RCC 7860 (cell line): ENCODE results near the gene RBBP8NL.

ENCODE experiments used
- DNase-seq: peaks from one replicate; pipeline ENCODE4 v3.0.0-alpha.2; 2015; ENCODE audit warnings: low spot score
- FAIRE-seq: peaks from 2 replicates; lab custom pipeline; 2012; peaks lifted over from hg19 to GRCh38; lab: Jason Lieb, UNC

RBBP8NL gene

DNA sequence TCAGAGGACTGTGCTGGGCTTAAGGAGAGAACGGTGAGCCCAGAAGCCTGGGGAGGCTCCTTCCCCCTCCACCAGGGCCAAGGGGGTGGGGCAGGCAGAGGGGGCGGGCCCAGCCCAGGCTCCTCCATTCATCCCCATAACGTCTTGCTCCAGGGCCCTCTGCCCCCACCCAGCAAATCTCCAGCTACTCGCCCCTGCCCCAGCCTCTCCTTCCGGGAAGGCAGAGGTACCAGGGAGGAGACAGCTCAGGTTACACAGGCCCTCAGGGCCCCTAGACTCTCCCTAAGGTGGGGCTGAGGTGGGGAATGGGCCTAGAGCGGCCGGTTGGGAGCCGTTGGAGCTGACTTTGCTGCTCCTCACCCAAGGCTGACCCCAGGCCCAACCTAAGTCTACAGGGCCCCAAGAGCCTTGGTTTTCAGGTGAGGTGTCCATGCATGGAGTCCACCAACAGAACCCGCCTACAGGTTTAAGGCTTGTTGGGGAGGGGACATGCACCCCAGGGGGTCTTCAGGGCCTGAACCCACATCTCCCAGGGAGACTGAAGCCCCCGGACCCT lies 61.4 kb downstream of the RBBP8NL start:
- DNase-seq: no peak
- no peak for FAIRE-seq

DNA sequence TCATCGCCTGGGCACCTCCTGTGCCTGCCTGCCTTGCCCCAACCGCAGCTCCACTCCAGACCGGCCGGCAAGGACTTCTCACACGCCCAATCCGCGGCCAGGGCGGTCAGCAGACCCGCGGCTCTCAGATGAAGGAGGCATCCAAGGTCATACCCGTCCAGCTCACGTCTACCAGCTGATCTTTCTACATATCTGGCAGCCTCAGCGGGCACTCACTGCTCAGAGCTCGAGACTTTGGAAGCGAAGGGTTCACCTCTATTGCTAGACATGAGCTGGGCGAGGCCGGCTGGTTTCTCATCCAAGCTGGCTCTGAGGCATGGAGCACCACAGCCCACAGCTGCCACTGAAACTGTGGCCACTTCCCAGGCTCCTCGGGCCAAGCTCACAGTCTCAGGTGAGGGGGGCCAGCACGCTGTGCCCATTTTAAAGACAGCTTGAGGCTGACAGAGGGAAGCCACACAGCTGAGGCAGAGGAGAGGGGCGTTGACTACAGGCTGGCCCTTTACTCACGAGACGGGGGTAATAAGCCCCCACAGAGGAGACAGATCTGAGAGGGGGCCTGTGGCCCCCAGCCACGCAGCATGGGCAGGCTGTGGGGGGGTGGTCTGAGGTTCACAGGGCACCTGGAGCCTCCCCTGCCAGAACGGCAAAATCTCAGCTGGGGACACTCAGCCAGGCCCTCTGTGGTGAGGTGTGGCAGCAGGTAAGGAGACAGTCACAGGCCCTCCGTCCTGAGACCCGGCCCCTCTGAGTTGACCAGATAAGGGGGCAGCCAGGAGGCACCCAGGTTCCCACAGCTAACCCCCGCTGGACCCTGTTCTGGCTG lies 62.2 kb downstream of the RBBP8NL start:
- DNase-seq: no peak
- FAIRE-seq: no peak

- FAIRE-seq: no peak
Measured at GRCh38 chr20:62363920-62364851, 63.2 kb downstream of the RBBP8NL start.

DNA sequence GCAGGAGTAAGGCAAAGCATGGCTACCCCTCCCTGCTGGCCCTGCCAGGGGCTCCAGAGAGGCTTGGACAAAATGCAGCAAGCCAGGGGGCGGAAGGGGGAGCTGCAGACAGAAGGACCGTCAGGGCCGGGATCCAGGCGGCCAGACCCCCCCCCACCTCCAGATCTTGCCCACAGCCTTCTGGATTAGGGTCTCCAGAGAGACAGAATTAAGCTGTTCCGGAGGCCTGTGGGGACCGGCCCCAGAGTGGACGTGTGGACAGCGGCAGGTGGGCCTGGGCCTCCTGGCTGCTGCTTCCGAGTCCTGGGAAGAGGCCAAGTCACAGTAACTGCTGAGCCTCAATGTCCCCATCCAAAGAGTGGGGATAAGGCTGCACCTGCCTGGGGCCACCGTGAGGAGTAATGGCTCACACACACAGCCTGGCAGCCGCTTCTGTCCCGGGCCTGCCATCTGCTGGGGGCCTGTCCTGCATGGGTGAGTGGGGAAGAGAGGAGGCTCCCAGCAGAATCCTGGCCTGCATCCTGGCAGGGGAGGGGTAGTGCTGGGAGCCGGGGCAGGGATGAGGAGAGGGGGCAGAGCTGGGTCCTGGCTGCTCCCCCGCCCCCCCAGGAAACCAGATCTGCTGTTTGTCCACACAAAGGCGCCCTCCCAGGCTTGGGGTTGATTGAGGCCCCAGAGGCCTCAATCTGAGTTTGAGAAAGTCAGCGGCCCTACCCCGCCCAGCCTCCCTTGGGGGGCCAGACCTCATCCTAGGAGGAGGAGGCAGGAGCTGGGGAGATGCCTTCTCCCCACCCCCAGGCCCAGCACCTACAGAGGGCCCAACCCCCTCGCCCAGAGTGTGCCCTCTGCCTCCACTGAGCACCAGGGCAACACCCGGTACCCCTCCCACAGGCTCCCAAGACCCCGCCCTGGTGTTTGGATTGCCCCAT lies 64.1 kb downstream of the RBBP8NL start:
- DNase-seq (no peak), FAIRE-seq (no peak)

More at GRCh38 chr20:62363920-62364851, 63.2 kb downstream of the RBBP8NL start:
- no peak for DNase-seq

DNA sequence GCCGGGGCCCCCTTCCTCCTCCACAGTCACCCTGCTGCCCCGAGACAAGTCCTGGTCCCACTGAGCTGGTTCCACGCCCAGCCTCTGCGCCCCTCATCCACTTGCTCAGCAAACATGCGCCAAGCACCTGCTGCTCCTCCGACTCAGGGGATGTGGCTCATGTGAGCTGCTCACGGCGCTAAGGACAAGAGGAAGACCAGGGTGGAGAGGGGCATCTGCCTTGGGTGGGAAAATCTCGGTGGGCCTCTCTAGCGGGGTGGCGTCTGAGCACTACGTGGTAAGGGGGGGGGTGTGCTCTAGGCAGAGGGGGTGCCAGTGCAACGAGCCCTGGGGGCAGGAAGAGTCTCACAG lies 64.8 kb downstream of the RBBP8NL start:
- no peak for FAIRE-seq
- no peak for DNase-seq

- no peak for DNase-seq
- no peak for FAIRE-seq
Measured at GRCh38 chr20:62361799-62362589, 65.3 kb downstream of the RBBP8NL start.

GRCh38 chr20:62360854-62361798 lies 66.2 kb downstream of the RBBP8NL start:
- DNase-seq (no peak), FAIRE-seq (no peak)
